ENCODE data around the gene SUSD5. TPM values are rescaled to one million over a fixed set of nuclear protein-coding genes. Genes with fewer than 3 reads are reported as not detected.
"Not testable (repeated sequence)": the region's sequence is repeated elsewhere in the genome, so short reads cannot be mapped to it uniquely, and the experiment has no call there.

SUSD5 gene
- total RNA-seq, 1 donor from 2014 or later, result not detected

DNA sequence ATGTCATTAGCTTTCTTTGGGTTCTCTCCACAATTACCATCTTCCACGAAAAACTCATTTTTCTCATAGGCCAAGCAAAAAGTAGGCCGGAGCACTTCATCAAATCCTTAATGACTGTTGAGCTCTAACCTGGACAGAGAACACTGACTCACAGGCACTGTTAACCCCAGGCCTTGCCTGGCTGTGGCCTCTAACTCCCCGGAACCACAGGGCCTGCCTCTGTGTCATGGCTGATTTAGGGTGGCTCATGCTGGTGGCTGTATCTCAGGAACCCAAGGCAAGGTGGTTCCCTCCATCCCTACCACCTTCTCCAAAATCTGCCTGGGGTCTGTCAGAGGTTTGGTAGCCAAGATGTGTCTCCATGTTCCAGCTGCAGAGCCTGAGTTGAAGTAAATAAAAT is 101.1 kb downstream of the SUSD5 start:
- H3K4me1 Mint-ChIP-seq (ENCODE audit: low read depth), result peaks cover 12% of the 10 kb centered on the region
- intact Hi-C loops (cut with micrococcal nuclease), result loop anchor here (10.0 kb wide), 1 partner anchor 677 kb away; the partner anchor contains the start of gene PDCD6IP
- no peak for DNase-seq (ENCODE audit: low spot score)
- no peak overlapping the region for H3K4me3 Mint-ChIP-seq (ENCODE audit: low read depth)
- H3K36me3 Mint-ChIP-seq (ENCODE audit: low read depth), result peaks cover 17% of the 10 kb centered on the region
- no peak overlapping the region for H3K27ac Mint-ChIP-seq
- no peaks in the 10 kb centered on the region for H3K27me3 Mint-ChIP-seq (ENCODE audit: low read depth)
- H3K9me3 Mint-ChIP-seq, result no peaks in the 10 kb centered on the region

DNA sequence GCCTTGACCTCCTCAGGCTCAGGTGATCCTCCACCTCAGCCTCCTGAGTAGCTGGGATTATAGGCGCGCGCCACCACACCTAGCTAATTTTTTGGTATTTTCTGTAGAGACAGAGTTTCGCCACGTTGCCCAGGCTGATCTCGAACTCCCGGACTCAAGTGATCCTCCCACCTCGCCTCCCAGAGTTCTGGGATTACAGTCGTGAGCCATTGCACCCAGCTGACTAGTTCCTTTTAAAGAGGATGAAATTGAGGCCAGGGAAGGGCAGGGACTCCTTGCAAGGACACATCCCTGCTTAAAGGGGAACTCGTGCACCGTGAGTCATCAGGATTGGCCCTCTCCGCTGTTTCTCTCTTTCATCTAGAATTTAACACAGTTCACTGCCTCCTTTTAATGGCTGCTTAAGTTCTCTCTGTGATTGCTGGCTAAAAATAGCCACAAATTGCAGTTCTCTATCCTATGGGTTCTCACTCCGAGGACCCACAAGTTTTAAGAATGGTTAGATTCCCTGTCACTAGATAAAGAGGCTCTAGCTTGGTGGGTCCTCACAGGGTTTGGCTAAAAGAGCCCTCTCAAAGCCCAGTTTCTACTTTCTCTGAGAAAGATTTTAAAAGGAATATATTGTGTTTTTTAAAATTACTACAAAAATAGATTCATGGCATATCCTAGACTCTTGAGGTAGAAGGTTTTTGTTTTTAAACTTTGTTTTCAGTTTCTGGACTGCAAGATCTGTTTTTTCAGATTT is 103.4 kb downstream of the SUSD5 start:
- H3K4me3 Mint-ChIP-seq (ENCODE audit: low read depth), result peak overlapping the region; percentile 77
- no peaks in the 10 kb centered on the region for H3K9me3 Mint-ChIP-seq
- H3K27me3 Mint-ChIP-seq (ENCODE audit: low read depth), result no peaks in the 10 kb centered on the region
- peaks cover 9% of the 10 kb centered on the region for H3K36me3 Mint-ChIP-seq (ENCODE audit: low read depth)
- H3K4me1 Mint-ChIP-seq (ENCODE audit: low read depth), result peaks cover 20% of the 10 kb centered on the region
- intact Hi-C loops (cut with micrococcal nuclease), result loop anchor here (2.0 to 10.0 kb wide), 2 partner anchors 40 to 680 kb away; partner anchors contain the start of gene PDCD6IP
- H3K27ac Mint-ChIP-seq, result no peak overlapping the region
- DNase-seq (ENCODE audit: low spot score), result no peak

DNA sequence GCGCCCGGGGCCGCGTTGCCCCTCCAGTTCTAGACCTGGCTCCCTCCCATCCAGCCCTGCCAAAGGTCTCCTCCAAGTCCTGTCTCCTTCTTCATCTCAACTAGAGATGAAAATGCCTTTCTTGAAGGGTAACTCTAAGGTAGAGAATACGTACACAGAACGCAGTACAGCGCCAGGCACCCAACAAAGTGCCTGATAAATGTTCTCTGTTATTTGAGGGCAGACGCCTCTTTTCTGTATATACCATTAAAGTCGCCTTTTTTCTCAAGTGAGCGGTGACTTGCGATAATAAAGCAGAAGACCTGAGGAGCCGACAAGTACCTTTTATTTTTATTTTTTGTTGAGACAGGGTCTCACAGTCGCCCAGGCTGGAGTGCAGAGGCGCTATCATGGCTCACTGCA is 104.0 kb downstream of the SUSD5 start:
- Mint-ChIP-seq H3K9me3 (no peaks in the 10 kb centered on the region), H3K4me3 (ENCODE audit: low read depth) (peak overlapping the region; percentile 77), H3K27ac (peak overlapping the region; percentile 65), H3K27me3 (ENCODE audit: low read depth) (no peaks in the 10 kb centered on the region), H3K4me1 (ENCODE audit: low read depth) (peaks cover 20% of the 10 kb centered on the region), H3K36me3 (ENCODE audit: low read depth) (peaks cover 8% of the 10 kb centered on the region)
- intact Hi-C loops (cut with micrococcal nuclease), result loop anchor here (1.0 to 10.0 kb wide), 4 partner anchors 17 to 680 kb away; partner anchors contain the start of genes GLB1, PDCD6IP, TMPPE and UBP1
- no peak for DNase-seq (ENCODE audit: low spot score)

DNA sequence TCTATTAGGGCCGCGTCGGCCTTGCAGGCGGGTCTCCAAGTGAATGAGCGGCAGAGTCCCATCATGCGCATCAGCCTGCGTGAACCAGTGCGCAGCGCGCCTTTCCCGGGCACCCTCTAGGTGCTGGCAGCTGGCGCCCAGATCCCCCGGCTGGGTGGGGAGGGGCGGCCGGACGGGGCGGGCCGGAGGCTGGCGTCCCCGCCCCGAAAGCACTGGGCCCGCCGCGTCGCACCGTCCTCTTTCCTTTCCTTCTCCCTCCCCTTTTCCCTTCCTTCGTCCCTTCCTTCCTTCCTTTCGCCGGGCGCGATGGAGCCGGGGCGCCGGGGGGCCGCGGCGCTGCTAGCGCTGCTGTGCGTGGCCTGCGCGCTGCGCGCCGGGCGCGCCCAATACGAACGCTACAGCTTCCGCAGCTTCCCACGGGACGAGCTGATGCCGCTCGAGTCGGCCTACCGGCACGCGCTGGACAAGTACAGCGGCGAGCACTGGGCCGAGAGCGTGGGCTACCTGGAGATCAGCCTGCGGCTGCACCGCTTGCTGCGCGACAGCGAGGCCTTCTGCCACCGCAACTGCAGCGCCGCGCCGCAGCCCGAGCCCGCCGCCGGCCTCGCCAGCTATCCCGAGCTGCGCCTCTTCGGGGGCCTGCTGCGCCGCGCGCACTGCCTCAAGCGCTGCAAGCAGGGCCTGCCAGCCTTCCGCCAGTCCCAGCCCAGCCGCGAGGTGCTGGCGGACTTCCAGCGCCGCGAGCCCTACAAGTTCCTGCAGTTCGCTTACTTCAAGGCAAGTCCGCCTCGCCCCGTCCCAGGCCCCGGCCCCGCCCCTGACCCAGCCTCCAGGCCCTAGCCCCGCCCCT is 104.6 kb downstream of the SUSD5 start, which contains the start of gene CRTAP:
TSS of gene CRTAP (plus strand) at position 243 of the 850 bp plus-strand sequence. CDS start at position 307, 64 bp downstream.
- no peaks in the 10 kb centered on the region for H3K9me3 Mint-ChIP-seq
- peaks cover 6% of the 10 kb centered on the region for H3K36me3 Mint-ChIP-seq (ENCODE audit: low read depth)
- peak; percentile 79 for DNase-seq (ENCODE audit: low spot score)
- peak within 1 kb of the TSS; percentile 68 for H3K27ac Mint-ChIP-seq
- H3K27me3 Mint-ChIP-seq (ENCODE audit: low read depth), result no peaks in the 10 kb centered on the region
- peaks cover 17% of the 10 kb centered on the region for H3K4me1 Mint-ChIP-seq (ENCODE audit: low read depth)
- H3K4me3 Mint-ChIP-seq (ENCODE audit: low read depth), result peak within 1 kb of the TSS; percentile 82
- intact Hi-C loops (cut with micrococcal nuclease), result loop anchor here (1.0 to 10.0 kb wide), 4 partner anchors 17 to 681 kb away; partner anchors contain the start of genes GLB1, PDCD6IP, TMPPE and UBP1

GRCh38 chr3:33111581-33111980 is 107.0 kb downstream of the SUSD5 start:
- Mint-ChIP-seq H3K4me3 (ENCODE audit: low read depth) (no peak overlapping the region), H3K4me1 (ENCODE audit: low read depth) (peaks cover 13% of the 10 kb centered on the region), H3K27ac (no peak overlapping the region), H3K27me3 (ENCODE audit: low read depth) (no peaks in the 10 kb centered on the region), H3K9me3 (peaks cover 4% of the 10 kb centered on the region), H3K36me3 (ENCODE audit: low read depth) (no peaks in the 10 kb centered on the region)
- no peak for DNase-seq (ENCODE audit: low spot score)
- intact Hi-C loops (cut with micrococcal nuclease), result loop anchor here (10.0 kb wide), 1 partner anchor 683 kb away; the partner anchor contains the start of gene PDCD6IP

DNA sequence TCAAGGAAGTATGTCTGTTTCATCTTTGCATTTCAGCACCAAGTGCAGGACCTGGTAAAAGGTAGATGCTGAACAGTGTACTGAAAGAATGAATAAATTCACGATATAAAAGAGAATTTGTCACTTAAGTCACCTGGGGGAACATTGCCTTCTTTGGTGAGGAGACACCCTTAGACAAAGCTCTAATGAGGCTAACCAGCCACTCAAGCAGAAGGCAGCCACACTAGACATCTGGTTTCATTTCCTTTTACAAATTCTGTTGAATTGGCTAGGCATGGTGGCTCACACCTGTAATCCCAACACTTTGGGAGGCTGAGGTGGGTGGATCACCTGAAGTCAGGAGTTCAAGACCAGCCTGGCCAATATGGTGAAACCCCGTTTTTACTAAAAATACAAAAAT is 111.8 kb downstream of the SUSD5 start:
- H3K36me3 Mint-ChIP-seq (ENCODE audit: low read depth); DNase-seq (ENCODE audit: low spot score); H3K4me1 Mint-ChIP-seq (ENCODE audit: low read depth); H3K9me3 Mint-ChIP-seq; H3K27me3 Mint-ChIP-seq (ENCODE audit: low read depth); H3K27ac Mint-ChIP-seq; H3K4me3 Mint-ChIP-seq (ENCODE audit: low read depth); intact Hi-C loops (cut with micrococcal nuclease): not testable (repeated sequence)

DNA sequence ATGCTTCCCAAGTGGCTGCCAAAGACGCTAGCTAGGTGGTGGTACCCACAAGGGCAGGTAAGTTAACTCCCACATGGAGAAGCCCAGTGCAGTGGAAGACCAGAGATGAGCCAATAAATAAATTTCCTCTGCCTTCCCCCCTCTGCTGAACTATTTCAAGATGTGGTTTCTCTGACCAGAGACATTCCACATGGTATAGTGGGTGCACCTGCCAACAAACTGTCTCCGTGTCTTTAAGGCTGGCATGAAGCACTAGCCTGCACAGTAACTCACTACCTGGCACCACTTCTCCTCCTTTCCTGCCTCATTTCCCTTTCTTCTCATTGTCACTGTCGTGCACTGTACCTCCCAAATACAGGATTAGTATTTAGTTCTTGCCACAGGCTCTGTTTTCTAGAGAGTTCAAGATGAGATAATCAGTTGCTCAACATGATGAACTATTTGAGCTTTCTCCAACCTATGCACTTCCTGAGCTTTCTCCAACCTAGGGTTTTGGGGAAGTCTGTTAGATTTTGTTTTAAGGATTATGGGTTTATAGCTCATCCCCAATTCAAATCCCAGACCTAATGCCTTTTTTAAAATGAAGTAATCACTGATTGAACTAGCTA is 113.2 kb downstream of the SUSD5 start:
- peaks cover 4% of the 10 kb centered on the region for H3K4me1 Mint-ChIP-seq (ENCODE audit: low read depth)
- no peaks in the 10 kb centered on the region for H3K36me3 Mint-ChIP-seq (ENCODE audit: low read depth)
- no peak for DNase-seq (ENCODE audit: low spot score)
- no peak overlapping the region for H3K4me3 Mint-ChIP-seq (ENCODE audit: low read depth)
- H3K27ac Mint-ChIP-seq, result no peak overlapping the region
- H3K27me3 Mint-ChIP-seq (ENCODE audit: low read depth), result no peaks in the 10 kb centered on the region
- intact Hi-C loops (cut with micrococcal nuclease), result no loop called here
- peaks cover 4% of the 10 kb centered on the region for H3K9me3 Mint-ChIP-seq

- H3K27me3 Mint-ChIP-seq (ENCODE audit: low read depth), result no peaks in the 10 kb centered on the region
- peaks cover 4% of the 10 kb centered on the region for H3K9me3 Mint-ChIP-seq
- intact Hi-C loops (cut with micrococcal nuclease), result no loop called here
- H3K36me3 Mint-ChIP-seq (ENCODE audit: low read depth), result no peaks in the 10 kb centered on the region
- DNase-seq (ENCODE audit: low spot score), result no peak
- no peak overlapping the region for H3K27ac Mint-ChIP-seq
- H3K4me1 Mint-ChIP-seq (ENCODE audit: low read depth), result peaks cover 4% of the 10 kb centered on the region
- H3K4me3 Mint-ChIP-seq (ENCODE audit: low read depth), result no peak overlapping the region
These were observed 113.8 kb downstream of the SUSD5 start for GRCh38 chr3:33104803-33105202.

DNA sequence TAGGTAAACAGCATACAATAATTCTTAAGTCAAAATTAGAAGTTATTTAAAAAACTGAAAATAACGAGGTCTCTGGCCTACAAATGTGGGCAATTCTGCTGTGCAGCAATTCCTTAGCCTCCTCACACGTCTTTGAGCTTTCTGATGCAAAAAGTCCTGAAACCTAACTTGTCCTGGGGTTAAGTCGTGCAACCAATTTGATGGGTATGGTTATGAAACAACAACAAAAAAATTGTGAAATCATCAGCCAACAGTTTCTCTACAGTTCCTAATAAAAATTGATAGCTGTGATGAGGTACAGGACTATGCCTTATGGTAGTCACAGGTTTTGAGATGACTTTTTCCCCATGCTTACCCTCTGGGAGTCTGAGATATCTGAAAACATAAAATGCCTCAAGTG is 115.1 kb downstream of the SUSD5 start:
- intact Hi-C loops (cut with micrococcal nuclease), result no loop called here
- no peak overlapping the region for H3K27ac Mint-ChIP-seq
- H3K9me3 Mint-ChIP-seq, result peaks cover 4% of the 10 kb centered on the region

DNA sequence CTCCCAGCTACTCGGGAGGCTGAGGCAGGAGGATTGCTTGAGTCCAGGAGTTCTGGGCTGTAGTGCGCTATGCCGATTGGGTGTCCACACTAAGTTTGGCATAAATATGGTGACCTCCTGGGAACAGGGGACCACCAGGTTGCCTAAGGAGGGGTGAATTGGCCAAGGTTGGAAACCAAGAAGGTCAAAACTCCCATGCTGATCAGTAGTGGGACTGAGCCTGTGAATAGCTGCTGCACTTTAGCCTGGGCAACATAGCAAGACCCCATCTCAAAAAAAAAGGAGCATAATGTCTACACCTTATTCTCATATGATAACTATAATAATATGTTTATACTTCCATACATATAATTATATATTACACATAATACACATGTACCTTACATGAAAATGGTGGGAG is 115.6 kb downstream of the SUSD5 start:
- H3K4me3 Mint-ChIP-seq (ENCODE audit: low read depth), result no peak overlapping the region
- H3K9me3 Mint-ChIP-seq, result peaks cover 4% of the 10 kb centered on the region
- no peaks in the 10 kb centered on the region for H3K36me3 Mint-ChIP-seq (ENCODE audit: low read depth)
- no peak overlapping the region for H3K27ac Mint-ChIP-seq
- peaks cover 4% of the 10 kb centered on the region for H3K4me1 Mint-ChIP-seq (ENCODE audit: low read depth)
- intact Hi-C loops (cut with micrococcal nuclease), result no loop called here
- H3K27me3 Mint-ChIP-seq (ENCODE audit: low read depth), result no peaks in the 10 kb centered on the region
- DNase-seq (ENCODE audit: low spot score), result no peak

More for the DNA sequence above, 115.1 kb downstream of the SUSD5 start:
- Mint-ChIP-seq H3K4me1 (ENCODE audit: low read depth) (peaks cover 4% of the 10 kb centered on the region), H3K27me3 (ENCODE audit: low read depth) (no peaks in the 10 kb centered on the region), H3K36me3 (ENCODE audit: low read depth) (no peaks in the 10 kb centered on the region), H3K4me3 (ENCODE audit: low read depth) (no peak overlapping the region)
- DNase-seq (ENCODE audit: low spot score), result no peak

DNA sequence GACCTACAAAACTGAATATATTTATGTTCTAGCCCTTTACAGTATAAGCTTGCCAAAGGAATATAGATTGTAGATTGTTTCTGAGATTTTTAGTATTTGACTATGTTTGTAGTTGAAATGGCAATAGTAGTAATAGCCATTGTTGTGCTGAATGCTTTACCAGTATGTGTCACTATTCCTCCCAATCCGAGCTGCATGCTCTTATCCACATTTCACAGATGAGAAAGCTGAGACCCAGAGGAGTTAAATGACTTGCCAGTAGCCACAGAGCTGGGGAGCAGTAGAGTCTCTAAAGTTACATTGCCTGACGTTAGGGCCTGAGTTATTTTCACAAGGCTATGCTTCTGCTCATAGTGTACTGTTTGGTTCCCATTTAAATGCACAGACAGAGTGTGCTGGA is 118.4 kb downstream of the SUSD5 start:
- DNase-seq (ENCODE audit: low spot score), result no peak
- no peak overlapping the region for H3K27ac Mint-ChIP-seq
- no peak overlapping the region for H3K4me3 Mint-ChIP-seq (ENCODE audit: low read depth)
- H3K27me3 Mint-ChIP-seq (ENCODE audit: low read depth), result no peaks in the 10 kb centered on the region
- H3K9me3 Mint-ChIP-seq, result no peaks in the 10 kb centered on the region
- intact Hi-C loops (cut with micrococcal nuclease), result no loop called here
- peaks cover 11% of the 10 kb centered on the region for H3K4me1 Mint-ChIP-seq (ENCODE audit: low read depth)
- H3K36me3 Mint-ChIP-seq (ENCODE audit: low read depth), result peaks cover 12% of the 10 kb centered on the region
